Activated B cell treated with CpG ODN at 0.5 μM for 24 hours (primary cell): ENCODE measurements around the gene PRKG1. TPM values are rescaled to one million over a fixed set of nuclear protein-coding genes. Genes with fewer than 3 reads are reported as not detected.
"Not testable (repeated sequence)": the region's sequence is repeated elsewhere in the genome, so short reads cannot be mapped to it uniquely, and the experiment has no call there.

ENCODE experiments used
- ATAC-seq: fragments of 200-7000 bp; cut with Tn5 transposase; one replicate; pipeline ENCODE4 v1.10.0; 2021; ENCODE audit warnings: low read depth, mild to moderate bottlenecking, moderate library complexity
- CTCF ChIA-PET: fragments of 350-600 bp; sonication (Branson Sonifier 250); formaldehyde crosslinking; loops from one replicate; lab custom pipeline; 2021; ENCODE audit warnings: antibody characterized with exemption; lab: Charles Lee
- POLR2A ChIA-PET: fragments of 350-600 bp; sonication (Branson Sonifier 250); formaldehyde crosslinking; loops from one replicate; lab custom pipeline; 2021; ENCODE audit warnings: antibody characterized with exemption; lab: Charles Lee
- DNase-seq: peaks from one replicate; pipeline ENCODE4 v3.0.0; 2022
- H3K27ac Mint-ChIP-seq: one replicate; pipeline ENCODE4 v1.8.0; 2020; ENCODE audit warnings: mixed read lengths
- H3K27me3 Mint-ChIP-seq: one replicate; pipeline ENCODE4 v1.8.0; 2021; ENCODE audit warnings: mixed read lengths
- H3K36me3 Mint-ChIP-seq: one replicate; pipeline ENCODE4 v1.8.0; 2021; ENCODE audit warnings: low read depth, mixed read lengths
- H3K4me1 Mint-ChIP-seq: one replicate; pipeline ENCODE4 v1.8.0; 2021; ENCODE audit warnings: mixed read lengths
- H3K4me3 Mint-ChIP-seq: one replicate; pipeline ENCODE4 v1.8.0; 2020; ENCODE audit warnings: mild to moderate bottlenecking, mixed read lengths
- H3K9me3 Mint-ChIP-seq: one replicate; pipeline ENCODE4 v1.8.0; 2020; ENCODE audit warnings: mixed read lengths
- intact Hi-C: fragments of 100-400 bp; cut with micrococcal nuclease; formaldehyde crosslinking; loops from one replicate; pipeline ENCODE4 v1.15.1; 2024
- total RNA-seq: library from RNA; stranded (reverse); gene quantifications from 2 replicates; pipeline ENCODE4 v1.2.3, GENCODE V29; 2022
- TF ChIP-seq, protein P1 (sequence below): fragments of 200-600 bp; IDR thresholded peaks from one replicate; pipeline ENCODE4 v1.8.0; 2022; ENCODE audit warnings: antibody characterized with exemption, mild to moderate bottlenecking

PRKG1 gene
- total RNA-seq, 1 donor from 2014 or later: not detected

DNA sequence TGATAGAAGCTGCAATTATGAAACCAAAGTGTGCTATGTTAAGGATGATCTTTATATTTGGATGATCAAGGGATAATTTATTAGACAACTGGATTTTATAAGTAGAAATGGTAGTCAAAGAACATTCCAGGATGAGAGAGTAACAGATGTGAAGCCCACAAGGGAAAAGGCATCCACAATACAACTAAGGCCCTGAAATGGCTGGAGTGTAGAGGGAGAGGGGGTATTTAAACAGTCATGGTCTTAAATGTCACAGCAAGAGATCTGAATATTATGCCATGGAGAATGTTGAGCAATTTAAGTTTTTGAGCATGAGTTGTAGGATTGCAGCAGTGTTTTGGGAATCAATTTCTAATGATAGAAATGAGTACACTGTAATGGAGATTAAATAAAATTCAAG is 957.5 kb downstream of the PRKG1 start:
- Mint-ChIP-seq H3K36me3 (no peaks in the 10 kb centered on the region), H3K4me3 (no peak overlapping the region), H3K27me3 (no peaks in the 10 kb centered on the region), H3K27ac (no peak overlapping the region), H3K4me1 (no peaks in the 10 kb centered on the region), H3K9me3 (no peaks in the 10 kb centered on the region)
- intact Hi-C loops: no loop called here
- DNase-seq: no peak
- CTCF ChIA-PET: no interaction called here
- POLR2A ChIA-PET: no interaction called here
- TF ChIP-seq, protein P1, sequence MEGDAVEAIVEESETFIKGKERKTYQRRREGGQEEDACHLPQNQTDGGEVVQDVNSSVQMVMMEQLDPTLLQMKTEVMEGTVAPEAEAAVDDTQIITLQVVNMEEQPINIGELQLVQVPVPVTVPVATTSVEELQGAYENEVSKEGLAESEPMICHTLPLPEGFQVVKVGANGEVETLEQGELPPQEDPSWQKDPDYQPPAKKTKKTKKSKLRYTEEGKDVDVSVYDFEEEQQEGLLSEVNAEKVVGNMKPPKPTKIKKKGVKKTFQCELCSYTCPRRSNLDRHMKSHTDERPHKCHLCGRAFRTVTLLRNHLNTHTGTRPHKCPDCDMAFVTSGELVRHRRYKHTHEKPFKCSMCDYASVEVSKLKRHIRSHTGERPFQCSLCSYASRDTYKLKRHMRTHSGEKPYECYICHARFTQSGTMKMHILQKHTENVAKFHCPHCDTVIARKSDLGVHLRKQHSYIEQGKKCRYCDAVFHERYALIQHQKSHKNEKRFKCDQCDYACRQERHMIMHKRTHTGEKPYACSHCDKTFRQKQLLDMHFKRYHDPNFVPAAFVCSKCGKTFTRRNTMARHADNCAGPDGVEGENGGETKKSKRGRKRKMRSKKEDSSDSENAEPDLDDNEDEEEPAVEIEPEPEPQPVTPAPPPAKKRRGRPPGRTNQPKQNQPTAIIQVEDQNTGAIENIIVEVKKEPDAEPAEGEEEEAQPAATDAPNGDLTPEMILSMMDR: no peak
- ATAC-seq: no peak

GRCh38 chr10:52032681-52033629 is 958.7 kb downstream of the PRKG1 start:
- Mint-ChIP-seq H3K27me3 (no peaks in the 10 kb centered on the region), H3K36me3 (no peaks in the 10 kb centered on the region), H3K4me1 (no peaks in the 10 kb centered on the region), H3K27ac (no peak overlapping the region), H3K4me3 (no peak overlapping the region), H3K9me3 (no peaks in the 10 kb centered on the region)
- intact Hi-C loops: no loop called here
- ATAC-seq (no peak), DNase-seq (no peak)
- TF ChIP-seq, protein P1: no peak
- ChIA-PET CTCF (no interaction called here), POLR2A (no interaction called here)

DNA sequence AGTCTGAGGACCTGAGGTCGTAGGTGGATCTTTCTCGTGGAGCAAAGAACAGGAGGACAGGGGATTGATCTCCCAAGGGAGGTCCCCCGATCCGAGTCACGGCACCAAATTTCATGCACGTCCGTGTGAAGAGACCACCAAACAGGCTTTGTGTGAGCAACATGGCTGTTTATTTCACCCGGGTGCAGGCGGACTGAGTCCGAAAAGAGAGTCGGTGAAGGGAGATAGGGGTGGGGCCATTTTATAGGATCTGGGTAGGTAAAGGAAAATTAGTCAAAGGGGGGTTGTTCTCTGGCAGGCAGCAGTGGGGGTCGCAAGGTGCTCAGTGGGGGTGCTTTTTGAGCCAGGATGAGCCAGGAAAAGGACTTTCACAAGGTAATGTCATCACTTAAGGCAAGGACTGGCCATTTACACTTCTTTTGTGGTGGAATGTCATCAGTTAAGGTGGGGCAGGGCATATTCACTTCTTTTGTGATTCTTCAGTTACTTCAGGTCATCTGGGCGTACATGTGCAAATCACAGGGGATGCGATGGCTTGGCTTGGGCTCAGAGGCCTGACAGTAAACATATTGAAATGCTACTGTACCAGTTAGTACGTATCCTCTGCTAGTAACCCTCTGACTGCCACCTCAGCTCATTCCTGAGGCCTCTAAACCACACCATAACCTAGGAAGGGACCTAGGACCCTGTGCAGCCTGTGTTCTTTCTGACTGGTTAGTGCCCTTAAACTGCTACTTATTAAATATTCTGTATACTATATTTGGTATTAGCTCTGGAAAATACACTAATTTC is 964.9 kb downstream of the PRKG1 start:
- H3K36me3 Mint-ChIP-seq, DNase-seq, intact Hi-C loops, POLR2A ChIA-PET, H3K27ac Mint-ChIP-seq, H3K9me3 Mint-ChIP-seq, H3K4me1 Mint-ChIP-seq, H3K4me3 Mint-ChIP-seq, H3K27me3 Mint-ChIP-seq, ATAC-seq, CTCF ChIA-PET: not testable (repeated sequence)

GRCh38 chr10:52040486-52040885 is 966.2 kb downstream of the PRKG1 start:
- H3K36me3 Mint-ChIP-seq: no peaks in the 10 kb centered on the region
- no peak for DNase-seq
- ChIA-PET CTCF (no interaction called here), POLR2A (no interaction called here)
- H3K4me3 Mint-ChIP-seq: no peak overlapping the region
- H3K27ac Mint-ChIP-seq: no peak overlapping the region
- H3K9me3 Mint-ChIP-seq: no peaks in the 10 kb centered on the region
- ATAC-seq: no peak
- intact Hi-C loops: no loop called here
- no peaks in the 10 kb centered on the region for H3K27me3 Mint-ChIP-seq
- TF ChIP-seq, protein P1: no peak
- no peaks in the 10 kb centered on the region for H3K4me1 Mint-ChIP-seq

DNA sequence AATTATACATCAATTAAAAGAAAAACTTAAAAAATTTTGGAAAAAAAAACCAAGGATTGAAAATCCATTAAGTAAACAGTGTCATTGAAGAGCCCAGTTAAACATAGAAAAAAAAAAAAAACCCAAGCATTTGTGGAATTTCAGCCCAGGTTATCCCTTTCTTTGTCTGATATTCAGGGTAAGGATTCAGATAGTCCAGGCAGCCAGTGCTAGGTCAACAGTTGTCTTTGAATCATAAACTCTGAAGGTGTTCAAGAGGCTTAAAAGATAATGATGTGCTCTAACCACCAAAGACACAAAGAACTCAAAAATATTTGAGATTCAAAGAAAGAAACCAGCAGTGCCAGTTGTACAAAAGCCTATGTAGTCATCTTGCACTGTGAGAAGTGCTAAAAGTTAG is 969.5 kb downstream of the PRKG1 start:
- no peaks in the 10 kb centered on the region for H3K36me3 Mint-ChIP-seq

More for the DNA sequence above, 969.5 kb downstream of the PRKG1 start:
- no peak overlapping the region for H3K27ac Mint-ChIP-seq
- TF ChIP-seq, protein P1: no peak
- ChIA-PET CTCF (no interaction called here), POLR2A (no interaction called here)
- H3K4me3 Mint-ChIP-seq: no peak overlapping the region
- ATAC-seq: no peak
- no peaks in the 10 kb centered on the region for H3K27me3 Mint-ChIP-seq
- H3K9me3 Mint-ChIP-seq: no peaks in the 10 kb centered on the region
- no peak for DNase-seq
- no peaks in the 10 kb centered on the region for H3K4me1 Mint-ChIP-seq
- intact Hi-C loops: no loop called here
